Peyer's patch (tissue), 4 donors: Measurements from ENCODE around the gene GNAZ. TPM values are rescaled to one million over a fixed set of nuclear protein-coding genes. Genes with fewer than 3 reads are reported as not detected.

Source experiments
- DNase-seq, 3 donors: peaks; one replicate each; pipeline ENCODE4 v3.0.0-alpha.2; 2017 to 2019
- H3K27ac ChIP-seq, 4 donors: fragments of 200-600 bp; sonication (generic); one replicate each; pipeline ENCODE4 v1.5.1; 2016 to 2019
- H3K27me3 ChIP-seq, 2 donors: fragments of 200-600 bp; sonication (generic); one replicate each; pipeline ENCODE4 v1.5.1; 2019
- H3K36me3 ChIP-seq, 3 donors: fragments of 200-600 bp; sonication (generic); one replicate each; pipeline ENCODE4 v1.5.1; 2016 to 2019
- H3K4me1 ChIP-seq, 4 donors: fragments of 200-600 bp; sonication (generic); one replicate each; pipeline ENCODE4 v1.5.1; 2016 to 2019
- H3K4me3 ChIP-seq, 4 donors: fragments of 200-600 bp; sonication (generic); 1 replicate in 3 of 4; 2 replicates in 1 of 4; pipeline ENCODE4 v1.5.1; 2016 to 2019; ENCODE audit warnings: mild to moderate bottlenecking in 1 of 4
- H3K9me3 ChIP-seq, 4 donors: fragments of 200-600 bp; sonication (generic); one replicate each; pipeline ENCODE4 v1.5.1; 2016 to 2019; ENCODE audit warnings: mild to moderate bottlenecking in 1 of 4
- CTCF ChIP-seq, 6 experiments: fragments of 450-650 bp in 4 of 6; fragments of 200-600 bp in 2 of 6; sonication (generic) in 1 of 6; IDR thresholded peaks; one replicate each; pipeline ENCODE4 v1.5.1; 2017 to 2019; ENCODE audit warnings: antibody characterized with exemption in 6 of 6, mild to moderate bottlenecking in 3 of 6, moderate library complexity in 1 of 6
- POLR2A ChIP-seq, 2 donors: fragments of 450-650 bp; IDR thresholded peaks; one replicate each; pipeline ENCODE4 v1.5.1; 2017; ENCODE audit warnings: antibody characterized with exemption in 2 of 2, mild to moderate bottlenecking in 2 of 2, moderate library complexity in 2 of 2
- total RNA-seq, 4 donors: library from RNA; depleted of rRNA; stranded (reverse); fragments of >200 nt; gene quantifications; one replicate each; pipeline ENCODE4 v1.1.0, GENCODE V29; 2016

GNAZ gene
- total RNA-seq, 4 donors from 2014 or later = 0.35 to 3.5 (median 1.9) TPM

DNA sequence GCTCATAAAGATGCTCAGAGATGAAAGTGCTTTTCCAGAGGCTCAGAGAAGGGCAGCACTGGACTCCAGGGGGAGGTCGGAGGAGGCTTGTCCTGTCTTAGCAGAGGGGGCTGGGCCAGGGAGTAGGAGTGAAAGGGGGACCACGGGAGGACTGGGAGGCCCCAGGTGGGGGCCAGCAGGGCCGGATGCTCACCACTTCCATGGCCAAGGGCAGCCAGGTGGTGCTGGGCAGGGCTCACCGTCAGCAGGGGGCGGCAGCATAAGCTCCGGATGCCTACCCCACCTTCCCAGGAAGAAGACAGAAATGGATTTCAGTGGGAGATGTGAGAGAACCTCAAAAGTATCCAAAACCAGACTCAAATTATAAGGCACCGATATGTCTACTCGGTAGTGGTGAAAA is 86.0 kb downstream of the GNAZ start:
- Histone ChIP-seq H3K9me3 (no peaks in the 10 kb centered on the region), H3K27me3 (no peaks in the 10 kb centered on the region), H3K36me3 (no peaks in the 10 kb centered on the region), H3K4me1 (peaks cover 0 to 4% (median 2%) of the 10 kb centered on the region in 4 donors), H3K27ac (no peak overlapping the region), H3K4me3 (no peak overlapping the region)
- no peak for DNase-seq
- TF ChIP-seq POLR2A (IDR thresholded peaks at IDR 0.05) (no peak), CTCF (IDR thresholded peaks at IDR 0.05) (no peak)

DNA sequence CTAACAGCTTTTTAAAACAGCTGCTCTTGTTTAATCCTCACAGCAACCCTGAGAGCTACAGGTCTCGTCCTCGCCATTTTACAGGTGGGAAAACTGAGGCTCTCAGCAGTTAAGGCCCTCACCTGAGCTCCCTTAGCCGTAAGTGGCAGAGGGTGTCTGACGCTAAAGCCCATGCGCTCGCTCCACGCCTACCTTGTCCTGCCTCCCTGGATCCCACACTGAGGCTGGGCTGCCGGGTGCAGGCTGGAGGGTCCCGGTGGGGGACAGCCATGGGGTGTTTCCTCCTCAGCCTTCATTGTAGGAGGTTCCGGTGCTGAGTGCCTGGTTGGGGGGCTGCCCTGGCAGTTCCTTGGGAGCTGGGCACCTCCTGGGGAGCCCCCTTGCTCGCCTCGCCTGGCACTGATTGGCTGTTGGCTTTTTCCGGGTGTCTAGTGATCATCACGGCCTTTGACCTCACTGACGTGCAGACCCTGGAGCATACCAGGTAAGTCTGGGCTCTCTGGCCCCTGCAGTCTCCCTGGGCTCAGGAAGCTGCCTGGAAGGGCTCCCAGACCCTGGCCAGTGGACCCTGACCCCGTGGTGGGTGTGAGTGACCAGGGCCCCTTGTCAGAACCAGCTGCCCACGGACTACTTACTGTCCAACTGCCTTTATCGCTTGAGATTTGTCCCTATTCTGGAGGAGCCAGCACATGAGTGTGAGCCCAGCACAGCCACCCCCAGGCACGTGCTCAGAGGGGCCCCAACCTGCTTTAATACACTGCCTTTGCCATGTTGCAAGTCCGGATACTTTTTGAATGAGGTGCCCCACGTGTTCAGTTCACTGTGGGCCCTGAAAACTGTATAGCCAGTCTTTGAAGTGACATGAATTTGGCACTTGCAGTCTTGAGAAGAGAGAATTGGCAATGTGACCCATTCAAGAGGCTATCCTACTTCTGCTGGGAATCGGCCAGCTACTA is 87.5 kb downstream of the GNAZ start:
- no peak overlapping the region for H3K27ac ChIP-seq
- H3K4me1 ChIP-seq = peaks cover 0 to 3% (median 0%) of the 10 kb centered on the region in 4 donors
- H3K4me3 ChIP-seq = no peak overlapping the region
- no peaks in the 10 kb centered on the region for H3K27me3 ChIP-seq
- no peaks in the 10 kb centered on the region for H3K36me3 ChIP-seq
- DNase-seq = no peak
- no peaks in the 10 kb centered on the region for H3K9me3 ChIP-seq
- TF ChIP-seq POLR2A (IDR thresholded peaks at IDR 0.05) = no peak
- TF ChIP-seq CTCF (IDR thresholded peaks at IDR 0.05) = no peak

GRCh38 chr22:23158516-23159290 is 88.4 kb downstream of the GNAZ start:
- no peak for TF ChIP-seq POLR2A (IDR thresholded peaks at IDR 0.05)
- no peak for TF ChIP-seq CTCF (IDR thresholded peaks at IDR 0.05)
- no peaks in the 10 kb centered on the region for H3K27me3 ChIP-seq
- H3K4me1 ChIP-seq = no peaks in the 10 kb centered on the region
- no peaks in the 10 kb centered on the region for H3K9me3 ChIP-seq
- no peak for DNase-seq
- no peaks in the 10 kb centered on the region for H3K36me3 ChIP-seq
- no peak overlapping the region for H3K27ac ChIP-seq
- H3K4me3 ChIP-seq = no peak overlapping the region

- DNase-seq = no peak
- Histone ChIP-seq H3K27ac (no peak overlapping the region), H3K36me3 (no peaks in the 10 kb centered on the region), H3K9me3 (no peaks in the 10 kb centered on the region), H3K4me1 (no peaks in the 10 kb centered on the region), H3K4me3 (no peak overlapping the region), H3K27me3 (no peaks in the 10 kb centered on the region)
- TF ChIP-seq CTCF (IDR thresholded peaks at IDR 0.05) (no peak), POLR2A (IDR thresholded peaks at IDR 0.05) (no peak)
Measured at GRCh38 chr22:23159291-23159630, 88.9 kb downstream of the GNAZ start.

- Histone ChIP-seq H3K27me3 (no peaks in the 10 kb centered on the region), H3K4me1 (no peaks in the 10 kb centered on the region), H3K4me3 (no peak overlapping the region), H3K9me3 (no peaks in the 10 kb centered on the region), H3K36me3 (no peaks in the 10 kb centered on the region), H3K27ac (no peak overlapping the region)
- DNase-seq = no peak
- TF ChIP-seq CTCF (IDR thresholded peaks at IDR 0.05) = no peak
Measured at GRCh38 chr22:23161029-23161428, 90.7 kb downstream of the GNAZ start.
